HG02938 (cell line): Measurements from ENCODE around the gene BAHD1.

Experiments
- ATAC-seq: cut with Tn5 transposase; IDR thresholded peaks from one replicate; pipeline ENCODE4 v1.9.1; 2021; ENCODE audit warnings: mild to moderate bottlenecking, moderate library complexity; ENCODE audit not compliant: unreplicated experiment

Gene BAHD1

DNA sequence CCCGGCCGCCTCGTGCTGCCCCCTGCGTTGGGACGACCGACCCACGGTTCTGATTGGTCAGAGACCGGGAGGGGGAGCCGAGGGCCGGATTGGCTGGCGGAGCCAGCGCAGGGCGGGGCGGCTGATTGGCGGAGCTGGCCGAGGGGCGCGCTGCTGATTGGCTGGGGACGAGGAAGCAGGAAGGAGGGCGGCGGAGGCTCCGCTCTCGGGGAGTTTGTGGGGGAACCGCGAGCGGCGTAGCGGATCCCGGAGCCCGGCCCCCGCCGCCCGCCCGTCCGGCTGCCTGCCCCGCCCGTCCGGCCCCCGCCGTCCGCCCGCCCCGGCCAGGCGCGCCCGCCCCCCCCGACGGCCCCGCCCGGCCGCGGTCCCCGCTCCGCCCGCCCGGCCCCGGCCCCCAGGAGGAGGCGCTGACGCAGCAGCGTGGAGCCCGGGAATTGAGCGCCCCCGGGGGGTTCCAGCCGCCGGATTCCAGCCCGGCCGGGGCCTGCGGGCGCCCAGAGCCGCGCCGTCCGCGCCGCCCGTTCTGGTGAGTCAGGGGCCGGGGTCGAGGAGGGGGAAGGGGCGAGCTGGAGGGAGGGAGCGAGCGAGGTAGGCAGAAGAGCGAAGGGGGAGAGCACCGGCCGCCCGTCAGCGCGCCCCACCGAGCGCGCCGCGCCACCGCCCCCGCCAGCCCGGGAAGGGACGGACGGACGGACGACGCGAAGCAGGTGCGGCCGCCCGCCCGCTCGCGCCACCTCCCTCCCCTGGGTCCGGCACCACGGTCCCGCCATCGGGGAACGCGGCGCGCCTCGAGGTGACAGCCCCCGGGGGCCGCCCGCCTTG is at the start of gene BAHD1:
Gene BAHD1 (plus strand): TSS at position 211 of the 822 bp plus-strand sequence. CDS start 17,512 bp downstream, outside the sequence.
- peak; percentile 83 for ATAC-seq

DNA sequence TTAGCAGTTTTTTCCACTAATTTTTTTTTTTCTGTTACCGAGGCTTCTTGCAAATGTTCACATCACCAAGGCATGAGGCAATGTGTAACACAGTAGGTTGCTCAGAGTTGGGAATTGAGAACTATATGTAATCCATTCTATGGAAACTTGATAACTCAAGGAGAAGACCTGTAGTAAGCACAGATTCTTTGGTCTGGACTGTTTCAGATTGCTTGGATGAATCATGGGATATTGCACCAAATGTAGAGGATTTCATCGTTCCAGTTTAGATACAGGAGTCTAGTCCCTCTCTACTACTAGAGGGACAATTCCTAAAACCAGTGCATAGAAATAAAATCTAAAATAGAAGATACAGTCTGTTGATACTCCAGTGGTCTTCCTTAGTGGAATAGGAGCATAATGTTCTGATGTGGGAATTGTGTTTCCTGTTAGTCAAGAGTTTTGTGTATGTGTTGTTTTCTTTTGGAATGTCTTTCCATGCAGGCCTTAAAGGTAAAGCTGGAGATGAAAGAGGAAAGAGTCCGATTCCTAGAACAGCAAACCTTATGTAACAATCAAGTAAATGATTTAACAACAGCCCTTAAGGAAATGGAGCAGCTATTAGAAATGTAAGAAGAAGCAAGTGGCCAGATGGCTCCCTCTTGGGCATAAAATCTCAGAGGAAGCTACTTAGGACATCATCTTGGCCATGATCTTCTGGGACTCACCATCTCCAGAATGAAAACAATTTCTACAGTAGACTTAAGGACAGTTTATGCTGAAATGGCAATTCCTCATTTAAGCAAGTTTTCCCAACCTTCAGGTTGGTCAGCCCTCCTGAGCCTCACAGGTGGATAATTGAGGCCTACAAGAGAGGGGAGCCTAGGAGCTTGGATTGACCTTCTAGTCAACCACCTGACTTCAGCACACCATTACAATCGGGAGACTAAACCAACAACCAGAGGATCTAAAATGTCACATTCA is 47.5 kb upstream of the BAHD1 start:
- no peak for ATAC-seq

DNA sequence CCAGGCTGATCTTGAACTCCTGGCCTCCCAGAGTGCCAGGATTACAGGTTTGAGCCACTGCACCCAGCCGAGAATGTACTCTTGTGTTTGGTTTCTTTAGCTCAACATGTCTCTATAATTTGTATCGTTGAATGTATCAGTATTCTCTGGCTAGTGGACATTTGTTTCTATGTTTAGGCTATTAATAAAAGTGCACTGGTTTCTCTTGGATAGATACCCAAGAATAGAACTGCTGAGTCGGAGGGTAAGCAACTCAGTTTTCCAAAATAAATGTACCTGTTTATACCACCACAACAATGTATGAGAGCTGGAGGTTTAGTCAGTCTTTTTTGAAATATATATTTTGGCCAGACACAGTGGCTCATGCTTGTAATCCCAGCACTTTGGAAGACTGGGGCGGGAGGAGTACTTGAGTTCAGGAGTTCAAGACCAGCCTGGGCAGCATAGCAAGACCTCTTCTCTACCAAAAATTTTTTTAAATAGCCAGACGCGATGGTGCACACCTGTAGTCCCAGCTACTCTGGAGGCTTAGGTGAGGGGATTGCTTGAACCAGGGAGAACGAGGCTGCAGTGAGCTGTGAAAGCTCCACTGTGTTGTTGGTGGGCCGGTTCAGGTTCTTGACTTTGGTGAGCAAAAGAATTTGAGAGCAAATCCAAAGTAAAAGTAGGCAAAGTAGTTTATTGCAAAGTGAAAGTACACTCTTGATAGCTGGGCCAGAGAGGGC is 42.9 kb upstream of the BAHD1 start:
- no peak for ATAC-seq

DNA sequence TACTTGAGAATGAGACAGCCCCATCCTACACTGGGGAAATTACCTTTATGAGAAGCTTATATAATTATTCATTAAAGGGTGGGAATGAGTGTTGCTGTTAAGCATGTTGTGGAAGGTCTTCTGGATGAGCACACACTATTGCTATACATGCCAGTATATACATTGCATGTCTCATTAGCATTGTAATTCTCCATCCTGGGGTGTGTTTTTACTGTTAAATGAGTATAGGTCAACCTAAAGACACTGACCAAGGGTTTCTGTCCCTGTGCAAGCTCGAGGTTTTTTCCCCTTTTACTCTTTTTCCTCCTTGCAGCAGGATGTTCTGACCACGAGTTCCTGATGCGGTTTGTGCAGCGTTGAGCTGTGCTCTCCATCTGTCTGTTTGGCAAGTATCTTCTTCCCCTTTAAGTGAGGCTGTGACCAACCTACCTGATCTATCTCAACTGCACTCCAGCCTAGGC is 42.3 kb upstream of the BAHD1 start:
- ATAC-seq: peak; percentile 62

DNA sequence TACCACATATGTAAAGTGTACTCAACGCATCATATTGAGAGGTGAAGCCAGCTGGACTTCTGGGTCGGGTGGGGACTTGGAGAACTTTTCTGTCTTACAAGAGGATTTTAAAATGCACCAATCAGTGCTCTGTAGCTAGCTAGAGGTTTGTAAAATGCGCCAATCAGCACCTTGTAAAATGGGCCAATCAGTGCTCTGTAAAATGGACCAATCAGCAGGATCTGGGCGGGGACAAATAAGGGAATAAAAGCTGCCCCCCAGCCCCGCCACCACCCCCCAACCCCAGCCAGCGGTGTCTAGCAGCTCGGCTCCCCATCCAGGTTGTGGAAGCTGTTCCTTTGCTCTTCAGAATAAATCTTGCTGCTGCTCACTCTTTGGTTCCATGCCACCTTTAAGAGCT is 41.4 kb upstream of the BAHD1 start:
- no peak for ATAC-seq

DNA sequence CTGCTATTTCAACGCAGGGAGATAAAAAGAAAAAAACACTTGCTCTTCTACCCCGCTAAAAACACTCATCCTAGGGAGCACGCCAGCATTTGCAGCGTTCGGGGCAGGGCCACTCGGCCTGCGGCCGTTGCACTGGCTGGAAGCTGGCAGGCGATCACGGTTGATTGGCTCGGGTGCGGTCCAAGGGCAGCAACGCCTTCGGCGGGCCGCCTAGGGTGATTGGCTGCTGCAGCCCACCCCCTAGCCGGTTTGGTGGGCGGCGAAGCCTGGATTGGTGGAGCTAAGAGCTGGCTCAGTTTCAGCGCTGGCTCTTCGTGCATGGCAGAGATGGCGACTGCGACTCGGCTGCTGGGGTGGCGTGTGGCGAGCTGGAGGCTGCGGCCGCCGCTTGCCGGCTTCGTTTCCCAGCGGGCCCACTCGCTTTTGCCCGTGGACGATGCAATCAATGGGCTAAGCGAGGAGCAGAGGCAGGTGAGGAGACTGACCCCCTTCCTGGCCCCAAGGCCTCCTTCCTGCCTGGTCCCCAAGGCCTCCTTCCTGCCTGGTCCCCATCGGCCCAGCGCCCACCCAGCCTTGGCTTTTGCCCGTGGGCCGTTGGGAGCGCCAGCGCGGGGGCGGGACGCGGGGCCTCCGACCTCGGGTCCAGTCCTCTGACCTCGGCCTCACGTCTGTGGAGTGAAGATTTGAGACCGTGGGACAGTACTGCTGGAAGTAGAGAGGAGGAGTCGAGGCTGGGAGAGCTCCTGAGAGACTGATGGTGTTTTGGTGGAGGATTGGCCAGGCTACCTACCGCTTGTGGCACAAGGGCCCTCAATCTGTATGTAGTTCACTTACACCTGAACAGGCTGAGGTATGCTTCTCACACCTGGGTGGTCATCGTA is 35.0 kb upstream of the BAHD1 start, which contains the start of gene IVD:
Gene IVD (plus strand): TSS at position 295 of the 881 bp plus-strand sequence. CDS start 33 bp downstream, at position 328.
- ATAC-seq: peak; percentile 68

DNA sequence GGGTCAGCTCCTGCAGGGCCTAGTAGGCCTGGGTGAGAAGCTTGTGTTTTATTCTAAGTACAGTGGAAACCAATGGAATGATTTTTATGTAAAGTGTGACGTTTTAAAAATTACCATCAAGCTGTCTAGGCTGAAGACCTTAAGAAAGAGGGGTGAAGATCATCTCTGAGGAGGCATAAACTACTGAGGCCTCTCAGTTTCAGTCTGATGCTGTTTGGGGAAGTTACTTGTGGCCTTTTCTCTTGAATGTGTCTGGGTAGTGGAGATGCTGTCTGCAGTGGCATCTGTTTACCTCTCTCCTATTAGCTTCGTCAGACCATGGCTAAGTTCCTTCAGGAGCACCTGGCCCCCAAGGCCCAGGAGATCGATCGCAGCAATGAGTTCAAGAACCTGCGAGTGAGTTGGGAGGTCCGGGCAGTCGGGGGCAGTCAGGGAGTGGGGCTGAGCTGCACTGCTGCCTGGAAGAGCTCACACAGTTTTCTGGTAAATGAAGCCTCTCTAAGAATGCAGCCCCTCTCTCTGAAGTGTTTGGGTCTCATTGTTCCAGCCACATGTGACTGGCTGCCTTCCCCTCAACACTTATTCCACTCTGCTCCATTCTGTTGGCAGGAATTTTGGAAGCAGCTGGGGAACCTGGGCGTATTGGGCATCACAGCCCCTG is 33.3 kb upstream of the BAHD1 start:
- peak; percentile 68 for ATAC-seq

DNA sequence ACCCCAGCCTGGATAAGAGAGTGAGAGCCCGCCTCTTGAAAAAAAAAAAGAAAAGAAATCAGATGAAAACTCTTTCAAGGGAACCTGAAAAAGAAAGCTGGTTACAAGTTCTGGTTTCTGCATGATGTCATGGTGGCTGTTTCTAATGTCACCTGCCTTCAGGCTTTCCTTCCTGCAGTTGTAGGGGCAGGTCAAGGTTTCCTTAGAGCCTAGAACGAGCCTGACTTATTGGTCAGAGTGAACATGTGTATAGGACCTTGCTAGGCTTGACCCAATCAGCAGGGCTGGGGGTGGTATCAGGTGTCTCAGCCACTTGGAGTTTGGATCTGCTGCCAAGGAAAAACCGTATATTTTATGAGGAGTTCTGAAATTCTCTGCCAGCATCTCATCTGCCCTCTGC is 31.4 kb upstream of the BAHD1 start:
- no peak for ATAC-seq

DNA sequence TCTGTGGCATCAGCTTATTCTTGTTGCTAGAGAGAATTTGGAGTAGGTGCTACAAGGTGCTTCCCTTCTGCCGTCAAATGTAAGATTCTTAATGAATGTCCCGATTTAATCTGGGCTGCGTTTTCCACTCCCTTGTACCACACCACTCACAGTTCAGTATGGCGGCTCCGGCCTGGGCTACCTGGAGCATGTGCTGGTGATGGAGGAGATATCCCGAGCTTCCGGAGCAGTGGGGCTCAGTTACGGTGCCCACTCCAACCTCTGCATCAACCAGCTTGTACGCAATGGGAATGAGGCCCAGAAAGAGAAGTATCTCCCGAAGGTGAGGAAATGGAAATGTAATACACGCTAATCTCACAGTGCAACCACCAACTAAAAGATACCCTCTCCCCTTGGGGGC is 30.3 kb upstream of the BAHD1 start:
- ATAC-seq: no peak

DNA sequence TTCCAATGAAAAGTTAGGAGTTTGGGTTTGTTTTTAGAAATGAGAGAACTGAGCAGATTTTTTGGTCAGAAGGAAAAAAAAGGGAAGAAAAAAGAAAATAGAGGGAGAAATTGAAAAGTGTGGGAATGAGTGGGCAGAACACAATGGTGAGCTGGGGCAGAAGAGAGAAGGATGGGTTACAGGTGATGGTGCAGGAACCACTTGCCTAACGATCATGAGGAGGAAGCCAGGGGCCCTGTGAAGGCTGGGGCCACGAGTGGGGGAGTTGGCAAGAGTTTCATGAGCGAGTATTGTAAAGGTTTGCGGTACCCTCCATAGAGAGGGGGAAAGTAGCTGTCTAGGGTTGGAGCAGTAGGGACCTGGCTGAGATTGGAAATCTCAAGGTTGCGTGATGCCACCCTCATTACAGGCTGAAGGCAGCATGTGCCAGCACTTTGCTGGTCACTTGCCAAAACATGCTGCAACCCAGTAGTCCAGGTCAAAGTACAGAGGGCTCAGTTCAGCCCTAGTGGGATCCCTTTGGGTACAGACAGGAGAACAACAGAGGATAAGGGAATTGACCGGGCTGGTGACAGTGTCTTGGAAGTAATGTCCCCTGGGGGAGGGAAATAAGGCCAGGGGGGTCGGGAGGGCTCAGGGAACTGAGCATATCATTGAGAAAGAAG is 28.5 kb upstream of the BAHD1 start:
- ATAC-seq: no peak

DNA sequence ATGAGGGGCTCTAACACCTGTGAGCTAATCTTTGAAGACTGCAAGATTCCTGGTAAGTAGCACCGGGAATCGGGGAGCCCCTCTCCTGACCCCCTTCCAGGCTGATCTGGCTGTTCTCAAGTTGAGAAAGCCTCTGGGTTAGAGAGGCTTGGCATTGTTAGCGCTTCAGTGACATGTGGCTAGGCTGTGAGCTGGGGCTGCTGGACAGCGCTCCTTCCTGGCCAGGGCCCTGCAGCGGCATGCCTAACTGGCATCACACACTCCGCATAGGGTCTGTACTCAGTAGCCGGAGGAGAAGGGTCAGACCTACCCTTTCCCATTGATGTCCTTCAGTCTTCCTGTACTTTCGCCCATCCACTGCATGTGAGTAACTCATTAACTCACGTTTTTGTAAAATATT is 27.7 kb upstream of the BAHD1 start:
- no peak for ATAC-seq

DNA sequence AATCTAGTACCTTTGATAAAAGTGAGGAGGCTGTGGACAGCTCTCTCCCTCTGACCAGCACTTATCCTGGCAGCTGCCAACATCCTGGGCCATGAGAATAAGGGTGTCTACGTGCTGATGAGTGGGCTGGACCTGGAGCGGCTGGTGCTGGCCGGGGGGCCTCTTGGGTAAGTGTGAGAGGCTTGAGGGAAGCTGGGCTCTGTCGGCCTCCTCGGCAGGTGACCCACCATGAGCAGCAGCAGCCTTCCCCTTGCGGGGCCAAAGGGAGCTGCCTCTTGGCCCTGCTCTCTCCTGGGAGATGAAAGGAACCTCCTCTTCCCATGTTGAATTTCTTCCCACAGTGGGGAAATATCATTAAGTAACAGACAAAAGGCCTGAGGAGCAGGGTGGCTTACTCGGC is 25.9 kb upstream of the BAHD1 start:
- ATAC-seq: no peak

DNA sequence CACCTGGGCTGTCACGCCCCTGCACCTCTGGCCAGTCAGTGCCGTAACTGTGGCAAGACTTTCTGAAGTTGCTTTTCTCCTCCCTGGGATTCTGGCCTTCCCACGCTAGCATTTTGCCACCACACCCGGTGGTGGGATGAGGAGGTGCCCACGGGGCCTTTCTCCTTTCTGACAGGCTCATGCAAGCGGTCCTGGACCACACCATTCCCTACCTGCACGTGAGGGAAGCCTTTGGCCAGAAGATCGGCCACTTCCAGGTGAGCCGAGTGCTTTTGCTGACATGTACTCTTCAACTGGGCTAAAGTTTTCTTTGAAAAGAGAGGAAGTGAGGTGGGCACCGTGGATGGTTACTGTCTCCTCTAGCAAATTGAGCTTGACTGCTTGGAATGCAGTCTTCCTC is 25.5 kb upstream of the BAHD1 start:
- no peak for ATAC-seq

DNA sequence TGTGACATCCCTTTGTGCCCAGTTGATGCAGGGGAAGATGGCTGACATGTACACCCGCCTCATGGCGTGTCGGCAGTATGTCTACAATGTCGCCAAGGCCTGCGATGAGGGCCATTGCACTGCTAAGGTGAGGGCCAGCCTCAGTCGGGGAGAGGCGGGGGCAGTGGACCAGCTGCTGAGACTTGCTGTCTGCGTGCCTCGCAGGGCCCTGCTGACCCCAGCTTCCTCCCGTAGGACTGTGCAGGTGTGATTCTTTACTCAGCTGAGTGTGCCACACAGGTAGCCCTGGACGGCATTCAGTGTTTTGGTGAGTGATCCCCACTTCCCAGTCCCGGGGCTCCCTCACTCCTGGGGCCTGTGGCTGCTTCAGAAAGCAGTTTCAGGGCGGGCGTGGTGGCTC is 24.7 kb upstream of the BAHD1 start:
- ATAC-seq: no peak

DNA sequence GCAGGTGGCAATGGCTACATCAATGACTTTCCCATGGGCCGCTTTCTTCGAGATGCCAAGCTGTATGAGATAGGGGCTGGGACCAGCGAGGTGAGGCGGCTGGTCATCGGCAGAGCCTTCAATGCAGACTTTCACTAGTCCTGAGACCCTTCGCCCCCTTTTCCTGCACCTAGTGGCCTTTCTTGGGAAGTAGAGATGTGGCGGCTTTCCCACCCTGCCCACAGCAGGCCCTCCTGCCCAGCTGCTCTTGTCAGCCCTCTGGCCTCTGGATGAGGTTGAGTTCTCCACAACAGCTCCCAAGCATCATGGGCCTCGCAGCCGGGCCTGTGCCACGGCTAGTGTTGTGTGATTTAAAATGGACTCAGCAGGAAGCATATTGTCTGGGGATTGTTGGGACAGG is 22.6 kb upstream of the BAHD1 start:
- no peak for ATAC-seq

DNA sequence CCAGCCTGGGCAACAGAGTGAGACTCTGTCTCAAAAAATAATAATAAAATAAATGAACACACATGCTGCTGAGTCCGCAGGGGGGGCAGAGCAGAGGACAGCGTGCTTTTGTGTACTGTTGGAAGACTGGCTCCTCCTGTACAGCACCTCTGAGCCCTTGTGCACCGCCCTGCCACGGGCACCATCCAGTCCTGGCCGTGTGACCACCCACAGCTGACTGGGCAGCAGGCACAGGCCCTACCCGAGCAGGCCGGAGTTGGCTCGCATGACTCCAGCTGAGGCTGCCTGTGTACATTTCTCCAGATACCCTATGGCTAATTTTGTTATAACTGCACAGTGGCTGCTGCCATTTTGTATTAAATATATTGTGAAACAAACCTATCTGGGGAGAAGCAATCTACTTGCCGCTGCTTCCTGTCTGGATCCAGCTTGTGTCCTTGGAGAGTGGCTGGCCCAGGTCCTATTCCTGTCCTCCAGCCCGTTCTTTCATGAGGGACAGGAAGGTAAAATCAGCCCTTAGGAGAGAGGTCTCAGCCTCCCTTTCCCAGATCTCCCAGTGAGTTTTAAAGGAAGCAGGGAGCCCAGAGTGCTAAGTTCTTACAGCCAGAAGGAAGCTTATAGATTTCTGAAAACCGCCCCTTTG is 20.6 kb upstream of the BAHD1 start:
- no peak for ATAC-seq

DNA sequence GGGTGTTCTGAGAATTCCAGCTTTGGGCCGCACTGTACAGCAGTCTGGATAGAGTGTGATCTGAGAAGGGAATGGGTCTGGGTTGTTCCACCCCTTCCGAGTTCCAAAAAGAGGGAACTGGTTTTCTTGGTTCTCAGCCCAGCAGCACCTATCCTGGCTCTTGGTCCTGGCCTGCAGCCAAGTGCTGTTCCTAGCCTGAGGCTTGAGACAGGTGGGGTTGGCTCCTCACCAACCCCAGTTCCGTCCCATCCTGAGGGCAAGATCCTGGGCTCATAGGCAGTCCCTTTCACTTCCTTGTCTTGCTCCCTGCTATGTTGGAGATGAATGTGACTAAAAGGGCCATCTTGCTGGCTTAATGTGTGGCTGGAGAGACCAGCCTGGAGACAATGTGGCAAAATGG is 20.0 kb upstream of the BAHD1 start:
- no peak for ATAC-seq
